GM19395 (cell line): ENCODE results near the gene FAM111B.
"Not testable (repeated sequence)": the region's sequence is repeated elsewhere in the genome, so short reads cannot be mapped to it uniquely, and the experiment has no call there.

Experiments
- ATAC-seq: cut with Tn5 transposase; IDR thresholded peaks from one replicate; pipeline ENCODE4 v1.9.1; 2021; ENCODE audit warnings: mild to moderate bottlenecking, moderate library complexity; ENCODE audit not compliant: unreplicated experiment

The FAM111B gene, protein sequence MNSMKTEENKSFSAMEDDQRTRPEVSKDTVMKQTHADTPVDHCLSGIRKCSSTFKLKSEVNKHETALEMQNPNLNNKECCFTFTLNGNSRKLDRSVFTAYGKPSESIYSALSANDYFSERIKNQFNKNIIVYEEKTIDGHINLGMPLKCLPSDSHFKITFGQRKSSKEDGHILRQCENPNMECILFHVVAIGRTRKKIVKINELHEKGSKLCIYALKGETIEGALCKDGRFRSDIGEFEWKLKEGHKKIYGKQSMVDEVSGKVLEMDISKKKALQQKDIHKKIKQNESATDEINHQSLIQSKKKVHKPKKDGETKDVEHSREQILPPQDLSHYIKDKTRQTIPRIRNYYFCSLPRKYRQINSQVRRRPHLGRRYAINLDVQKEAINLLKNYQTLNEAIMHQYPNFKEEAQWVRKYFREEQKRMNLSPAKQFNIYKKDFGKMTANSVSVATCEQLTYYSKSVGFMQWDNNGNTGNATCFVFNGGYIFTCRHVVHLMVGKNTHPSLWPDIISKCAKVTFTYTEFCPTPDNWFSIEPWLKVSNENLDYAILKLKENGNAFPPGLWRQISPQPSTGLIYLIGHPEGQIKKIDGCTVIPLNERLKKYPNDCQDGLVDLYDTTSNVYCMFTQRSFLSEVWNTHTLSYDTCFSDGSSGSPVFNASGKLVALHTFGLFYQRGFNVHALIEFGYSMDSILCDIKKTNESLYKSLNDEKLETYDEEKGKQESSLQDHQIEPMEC

DNA sequence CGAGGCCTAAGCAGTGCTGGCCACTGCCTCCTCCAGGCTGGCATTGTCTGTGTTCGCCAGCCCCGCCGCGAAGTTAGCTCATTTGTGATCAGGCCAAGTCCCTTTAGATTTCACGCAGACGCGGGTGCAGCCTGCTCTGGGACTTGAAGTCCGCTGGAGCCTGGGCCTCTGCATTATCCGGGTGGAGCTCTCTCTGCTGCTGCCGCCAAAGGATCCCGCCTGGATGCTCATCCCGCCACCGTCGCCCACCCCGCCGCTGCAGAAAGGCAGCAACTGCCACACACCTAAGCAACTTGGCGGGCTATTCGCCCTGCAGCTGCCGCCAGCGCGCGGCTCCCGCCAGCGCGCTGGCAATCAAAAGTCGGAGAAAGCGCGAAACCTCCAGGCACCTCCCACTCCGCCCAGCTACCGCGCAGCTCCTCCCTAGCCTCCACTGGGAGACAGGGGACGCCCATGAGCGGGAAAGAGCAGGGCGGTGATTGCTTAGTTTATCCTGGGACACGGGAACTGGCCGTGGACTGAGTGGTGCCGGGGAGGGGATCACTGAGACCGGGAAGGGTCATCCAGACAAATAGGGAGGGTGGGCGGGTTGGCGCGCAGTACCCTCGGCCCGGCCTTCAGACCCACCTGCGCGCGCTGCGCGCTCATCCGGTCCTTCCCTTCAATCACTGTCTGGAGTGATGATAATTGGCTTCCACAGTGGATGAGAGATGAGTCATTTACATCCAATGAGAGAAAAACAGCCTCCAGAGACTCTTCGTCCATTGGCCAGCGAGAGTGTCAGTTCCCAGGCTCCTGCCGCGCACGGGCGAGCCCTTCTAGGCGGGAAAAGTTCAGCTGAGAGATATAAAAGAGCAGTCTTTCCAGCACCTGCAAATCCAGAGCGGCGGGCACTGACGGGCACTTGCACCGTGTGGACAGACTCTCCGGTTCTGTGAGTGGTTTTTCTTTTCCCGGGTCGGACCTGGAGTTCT is at the start of gene FAM111B:
Gene FAM111B (plus strand): TSS at position 875 of the 974 bp plus-strand sequence. CDS start 2,389 bp downstream, outside the sequence.
- ATAC-seq = peak; percentile 78

DNA sequence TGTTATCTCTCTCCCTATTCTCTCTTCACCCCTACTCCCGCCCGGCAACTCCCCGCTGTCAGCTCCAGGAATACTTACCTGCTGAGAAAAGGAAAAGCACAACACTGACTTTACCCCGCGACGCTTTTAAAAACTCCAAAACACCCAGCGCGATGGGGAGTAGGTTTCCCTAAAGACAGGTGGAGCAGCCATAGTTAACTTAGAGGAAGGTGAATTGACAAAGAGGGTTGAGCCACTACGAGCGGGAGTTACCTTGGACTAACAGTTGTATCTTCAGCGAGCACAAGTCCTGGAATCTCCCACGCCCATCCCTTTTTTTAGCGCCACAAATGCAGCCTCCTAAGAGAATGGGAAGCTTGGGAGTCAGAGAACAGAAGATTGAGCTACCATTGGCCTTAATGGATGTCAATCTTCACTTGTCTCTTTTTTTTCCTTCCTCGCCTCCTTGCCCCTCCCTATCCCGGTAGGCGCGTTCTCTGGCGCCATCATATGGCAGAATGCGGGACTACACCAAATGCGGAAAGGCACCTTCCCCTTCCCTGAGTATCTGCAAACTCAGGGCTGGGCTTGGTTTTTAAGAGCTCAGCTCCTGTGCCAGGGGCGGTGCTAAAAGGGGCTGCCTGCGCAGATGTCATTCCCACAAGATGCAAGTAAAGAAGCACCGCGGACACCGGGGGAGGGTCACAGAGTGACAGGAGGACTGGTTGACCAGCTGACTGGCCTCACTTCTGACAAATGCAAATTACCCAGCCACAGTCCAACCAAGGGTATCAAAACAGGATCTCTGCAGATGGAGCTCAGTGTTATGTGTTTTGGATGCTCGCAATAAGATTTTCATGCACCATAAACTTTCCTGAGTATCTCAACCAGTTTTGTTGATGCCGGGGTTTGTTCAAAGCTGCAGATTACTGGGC is 48.7 kb upstream of the FAM111B start:
- peak; percentile 93 for ATAC-seq

DNA sequence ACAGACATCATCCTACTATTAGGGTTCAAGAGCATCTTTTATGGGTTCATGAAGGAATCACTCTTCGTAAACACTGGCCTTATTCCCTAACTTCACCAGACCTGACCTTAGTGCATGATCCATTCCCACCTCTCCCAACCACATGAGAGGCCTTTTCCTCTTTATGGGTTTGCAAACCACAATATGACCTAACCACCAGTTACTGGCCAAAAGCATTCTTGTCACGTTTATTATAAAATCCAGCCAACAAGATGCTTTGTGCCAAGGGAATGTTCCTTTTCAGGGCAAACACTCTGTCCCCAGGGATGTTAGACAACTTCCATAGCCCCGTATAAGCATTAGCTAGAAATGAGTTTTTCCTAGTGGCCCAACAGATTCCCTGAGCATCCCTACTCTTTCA is 46.9 kb upstream of the FAM111B start:
- ATAC-seq = not testable (repeated sequence)

DNA sequence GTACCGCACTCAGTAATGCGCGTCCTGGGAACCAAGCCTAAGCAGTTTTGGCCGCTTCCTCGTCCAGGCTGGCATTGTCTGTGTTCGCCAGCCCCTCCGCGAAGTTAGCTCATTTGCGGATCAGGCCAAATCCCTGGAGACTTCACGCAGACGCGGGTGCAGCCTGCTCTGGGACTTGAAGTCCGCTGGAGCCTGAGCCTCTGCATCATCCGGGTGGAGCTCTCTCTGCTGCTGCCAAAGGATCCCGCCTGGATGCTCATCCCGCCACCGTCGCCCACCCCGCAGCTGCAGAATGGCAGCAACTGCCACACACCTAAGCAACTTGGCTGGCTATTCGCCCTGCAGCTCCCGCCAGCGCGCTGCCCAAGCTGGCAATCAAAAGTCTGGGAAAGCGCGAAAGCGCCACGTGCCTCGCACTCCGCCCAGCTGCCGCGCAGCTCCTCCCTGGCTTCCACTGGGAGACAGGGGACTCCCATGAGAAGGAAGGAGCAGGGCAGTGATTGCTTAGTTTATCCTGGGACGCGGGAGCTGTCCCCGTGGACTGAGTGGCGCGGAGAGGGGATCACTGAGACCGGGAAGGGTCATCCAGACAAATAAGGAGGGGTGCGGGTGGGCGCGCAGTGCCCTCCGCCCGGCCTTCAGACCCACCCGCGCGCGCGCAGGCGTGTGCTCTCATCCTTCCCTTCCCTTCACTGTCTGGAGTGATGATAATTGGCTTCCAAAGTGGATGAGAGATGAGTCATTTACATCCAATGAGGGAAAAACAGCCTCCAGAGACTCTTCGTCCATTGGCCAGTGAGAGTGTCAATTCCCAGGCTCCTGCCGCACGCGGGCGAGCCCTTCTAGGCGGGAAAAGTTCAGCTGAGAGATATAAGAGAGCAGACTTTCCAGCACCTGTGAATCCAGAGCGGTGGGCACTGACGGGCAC is 44.2 kb upstream of the FAM111B start:
- ATAC-seq = no peak

DNA sequence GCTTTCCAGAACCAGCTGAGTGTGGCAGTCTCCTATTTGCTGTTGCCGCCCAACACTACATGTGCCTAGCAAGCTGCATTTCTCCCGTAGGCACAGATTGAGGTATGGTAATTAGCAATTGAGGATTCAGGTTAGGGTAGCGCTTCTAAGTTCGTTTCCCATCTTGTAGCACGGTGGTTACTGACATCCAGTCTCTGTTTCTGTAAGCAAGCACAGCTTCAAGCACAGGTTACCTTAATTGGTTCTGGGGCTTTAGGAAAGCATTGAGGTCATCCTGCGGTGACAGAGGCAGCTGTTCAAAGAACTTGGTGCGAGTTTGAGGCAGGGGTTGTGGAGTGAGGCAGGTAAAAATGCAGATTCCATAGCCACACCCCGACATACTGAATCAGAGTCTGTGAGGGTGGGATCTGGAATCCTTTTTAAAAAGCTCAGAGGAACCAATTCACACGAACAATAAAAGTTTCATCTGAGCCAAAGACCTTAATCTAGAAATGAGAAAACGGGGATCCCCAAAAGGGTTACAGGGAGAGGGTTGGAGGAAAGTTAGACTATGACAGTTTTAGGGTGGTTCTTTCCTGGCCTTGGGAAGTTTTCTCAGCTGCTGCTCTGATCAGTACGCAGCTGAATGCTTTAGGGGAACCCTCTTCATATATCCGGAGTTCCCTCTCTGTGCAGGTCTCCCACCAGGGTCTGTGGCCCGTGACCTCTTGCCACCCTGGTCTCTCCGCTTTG is 42.9 kb upstream of the FAM111B start:
- peak; percentile 63 for ATAC-seq

DNA sequence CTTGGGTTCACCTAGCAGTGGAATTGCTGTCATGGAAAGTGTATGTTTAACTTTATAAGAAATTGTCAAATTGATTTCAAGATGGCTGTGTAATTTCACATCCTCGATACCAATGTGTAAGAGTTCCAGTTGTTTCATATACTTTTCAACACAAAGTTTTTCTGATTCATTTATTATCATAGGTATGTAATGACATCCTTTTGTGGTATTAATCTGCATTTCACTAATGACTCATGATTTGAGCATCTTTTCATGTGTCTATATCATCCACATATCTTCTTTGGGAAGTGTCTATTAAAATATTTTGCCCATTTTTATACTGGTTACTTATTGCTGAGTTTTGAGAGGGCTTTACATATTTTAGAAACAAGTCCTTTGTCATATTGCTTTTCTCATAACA is 38.0 kb upstream of the FAM111B start:
- ATAC-seq = no peak

DNA sequence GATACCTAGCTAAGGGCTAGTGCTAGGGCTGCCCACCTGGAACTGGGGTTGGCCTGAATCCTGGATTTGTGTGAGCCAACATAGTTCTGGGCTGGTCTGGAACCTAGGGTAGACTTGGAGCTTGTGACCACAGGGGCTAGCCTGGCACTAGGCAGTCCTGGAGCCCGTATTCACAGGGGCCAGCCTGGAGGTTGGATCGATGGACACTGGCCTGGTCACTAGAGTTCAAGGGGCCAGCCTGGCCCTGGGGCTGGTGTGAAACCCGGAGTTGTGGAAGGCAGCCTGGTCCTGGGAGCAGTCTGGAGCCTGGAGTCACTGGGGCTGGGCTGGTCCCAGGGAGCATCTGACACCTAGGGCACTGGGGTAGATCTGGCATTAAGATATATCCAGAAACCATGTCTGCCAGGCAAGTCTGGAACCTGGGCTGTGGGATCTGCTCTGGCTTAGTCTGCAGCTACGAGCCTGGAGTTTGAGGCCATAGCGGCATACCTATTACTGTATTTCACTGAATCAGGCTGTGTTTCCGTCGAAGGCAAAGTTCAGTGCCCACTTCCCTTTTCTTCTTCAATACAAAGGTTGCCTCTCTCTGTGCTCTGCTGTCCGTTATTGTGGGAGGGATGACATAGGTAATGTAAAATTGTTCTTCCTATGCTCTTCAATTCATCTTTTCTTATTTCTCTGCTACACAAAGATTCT is 30.0 kb upstream of the FAM111B start:
- peak; percentile 94 for ATAC-seq

DNA sequence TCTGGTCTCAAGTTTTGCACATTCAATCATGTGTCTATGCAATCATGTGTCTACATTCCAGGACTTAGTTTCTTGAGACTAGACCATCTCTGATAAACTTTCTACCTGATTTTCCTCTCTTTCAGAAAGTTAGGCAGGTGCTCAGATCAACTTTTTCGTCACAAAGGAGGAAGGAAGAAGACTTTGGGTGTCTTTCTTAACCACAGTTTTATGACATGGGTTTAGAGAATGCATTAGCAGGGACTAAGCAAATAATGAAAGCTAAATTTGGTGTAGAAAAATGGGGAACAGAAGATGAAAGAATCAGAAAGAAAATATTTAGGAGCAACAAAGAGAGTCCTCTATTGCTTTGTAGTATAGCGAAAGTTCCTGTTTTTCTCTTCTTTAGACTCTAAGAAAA is 28.6 kb upstream of the FAM111B start:
- no peak for ATAC-seq

DNA sequence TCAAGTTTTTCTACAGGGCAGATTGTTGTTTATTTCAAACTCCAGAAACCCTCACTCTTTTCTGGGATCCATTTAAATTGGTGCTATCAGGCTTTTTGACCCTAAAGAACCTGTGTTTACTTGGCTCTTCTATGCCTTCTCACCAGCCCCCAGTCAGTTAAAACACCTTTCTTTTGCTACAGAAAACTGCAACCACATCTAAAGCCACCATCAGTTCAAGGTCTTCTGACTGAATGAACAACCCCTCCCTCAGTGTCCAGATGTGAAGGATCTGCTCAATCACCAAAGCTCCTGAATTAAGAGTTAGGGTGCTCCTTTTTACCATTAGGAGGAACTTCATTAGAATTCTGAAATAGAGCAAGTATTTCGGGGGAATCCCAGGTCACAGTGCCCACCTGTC is 28.0 kb upstream of the FAM111B start:
- ATAC-seq = no peak

DNA sequence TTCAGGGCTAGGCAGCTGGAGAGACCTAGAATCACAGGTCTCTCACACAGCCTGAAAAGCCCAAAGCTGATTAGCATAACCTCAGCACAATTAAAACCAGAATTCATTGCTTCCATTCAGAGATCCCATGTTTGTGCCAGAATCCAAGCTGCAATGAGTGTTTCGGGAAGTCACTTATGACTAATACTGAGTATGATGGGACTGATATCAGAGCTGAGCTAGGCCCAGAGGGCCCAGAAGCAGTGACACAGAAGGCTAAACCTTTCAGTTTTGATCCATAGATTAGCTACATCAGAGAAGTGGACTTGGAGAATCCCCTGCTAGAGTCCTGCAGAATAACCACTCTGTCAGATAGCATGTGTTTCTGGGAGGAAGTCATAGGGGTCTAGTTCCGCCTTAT is 26.6 kb upstream of the FAM111B start:
- ATAC-seq = not testable (repeated sequence)

DNA sequence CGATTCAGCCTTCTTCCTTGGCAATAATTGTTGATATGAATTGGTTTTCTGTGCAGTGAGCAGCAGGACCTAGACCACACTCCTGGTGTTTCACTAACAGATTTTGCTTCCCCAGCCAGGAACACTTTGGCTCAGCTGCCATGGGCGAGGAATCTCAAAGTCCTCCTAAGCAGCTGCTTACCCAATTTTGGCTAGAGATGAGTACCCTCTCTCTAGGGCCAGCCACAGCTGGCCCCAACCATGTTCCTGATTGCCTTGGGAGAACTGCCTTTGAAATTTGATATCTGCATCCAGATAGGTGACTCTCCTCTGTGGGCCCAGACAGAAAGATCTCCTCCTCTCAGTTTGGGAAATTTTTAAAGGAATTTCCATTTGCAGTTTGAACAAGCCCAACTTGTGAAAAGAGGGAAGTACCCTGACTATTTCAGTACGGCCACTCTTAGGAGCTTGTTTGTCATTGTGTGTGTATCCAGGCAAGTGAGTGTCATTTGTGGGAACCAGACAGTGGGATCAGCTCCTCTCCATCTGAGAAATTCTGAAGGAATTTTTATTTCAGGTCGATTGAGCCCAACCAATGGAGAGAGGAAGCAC is 25.5 kb upstream of the FAM111B start:
- ATAC-seq = not testable (repeated sequence)

DNA sequence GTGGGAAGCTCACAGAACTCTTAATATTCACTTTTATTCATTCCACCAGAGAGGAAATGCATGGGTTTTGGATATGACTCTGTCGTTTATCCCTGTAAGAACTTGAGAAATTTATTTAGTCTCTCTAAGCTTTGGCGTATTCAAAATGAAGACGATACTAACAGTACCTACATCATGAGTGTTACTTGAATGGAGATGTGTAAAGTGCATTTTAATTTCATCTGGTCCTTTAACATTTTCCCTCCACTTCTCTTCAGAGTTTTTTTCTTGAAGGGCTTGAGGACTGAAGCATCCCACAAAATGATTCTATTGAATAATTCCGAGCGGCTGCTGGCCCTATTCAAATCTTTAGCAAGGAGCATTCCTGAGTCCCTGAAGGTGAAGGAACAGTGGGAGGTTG is 21.0 kb upstream of the FAM111B start, which contains the start of gene GLYATL1B:
Gene GLYATL1B (plus strand): TSS at position 301 of the 400 bp plus-strand sequence. CDS start 0 bp downstream, at position 301.
- ATAC-seq = not testable (repeated sequence)

DNA sequence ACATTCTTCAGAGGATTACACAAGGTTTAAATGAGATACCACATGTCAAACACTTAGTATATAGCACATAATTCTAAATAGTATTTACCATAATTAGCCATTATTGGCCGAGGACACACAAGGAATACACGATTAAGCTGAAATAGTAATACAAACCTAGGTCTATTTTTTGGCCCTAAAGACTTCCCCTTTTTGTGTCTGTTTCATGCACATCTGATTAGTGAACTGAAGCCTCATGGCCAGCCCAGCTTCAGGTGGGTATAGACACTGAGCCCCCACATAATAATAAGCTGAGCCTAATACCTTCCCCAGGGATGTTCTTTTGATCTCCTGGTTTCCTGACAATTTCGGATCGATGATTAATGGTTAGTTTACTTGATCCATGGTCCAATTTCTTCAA is 18.9 kb upstream of the FAM111B start:
- no peak for ATAC-seq

DNA sequence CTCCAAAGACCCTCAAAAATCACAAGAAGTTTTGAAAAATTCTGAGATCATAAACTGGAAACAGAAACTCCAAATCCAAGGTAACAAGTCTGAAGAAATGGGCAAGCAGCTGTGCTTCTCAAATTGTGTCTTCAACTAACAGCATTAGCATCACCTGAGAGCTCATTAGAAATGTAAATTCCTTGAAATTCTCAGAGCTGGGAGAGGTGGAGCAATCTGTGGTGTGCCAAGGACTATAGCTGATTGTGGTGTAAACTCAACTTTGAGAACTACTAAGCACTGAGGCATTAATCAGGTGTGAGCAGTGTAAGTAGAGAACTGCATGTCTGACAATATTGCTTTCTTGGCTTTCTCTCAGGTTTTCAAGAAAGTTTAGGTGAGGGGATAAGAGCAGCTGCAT is 13.5 kb upstream of the FAM111B start:
- ATAC-seq = not testable (repeated sequence)

DNA sequence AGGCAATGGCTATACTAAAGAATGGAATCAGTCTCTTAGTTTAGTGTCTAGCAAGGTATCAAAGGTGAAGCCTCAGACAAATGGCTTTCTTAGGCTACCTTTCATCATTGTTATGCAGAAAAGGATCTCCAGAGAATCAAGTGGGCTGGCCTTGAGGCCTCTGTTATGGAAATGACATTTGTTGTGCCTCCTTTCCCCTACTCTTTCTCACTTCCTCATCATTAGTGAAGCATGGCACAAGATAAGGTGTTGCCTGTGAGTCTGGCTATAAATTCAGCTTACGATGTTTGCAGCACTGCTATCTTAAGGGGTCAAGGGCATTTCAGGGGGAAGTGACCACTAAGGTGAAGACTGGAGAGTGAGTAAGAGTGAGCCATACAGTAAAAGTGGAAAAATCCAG is 11.8 kb upstream of the FAM111B start:
- peak; percentile 74 for ATAC-seq

DNA sequence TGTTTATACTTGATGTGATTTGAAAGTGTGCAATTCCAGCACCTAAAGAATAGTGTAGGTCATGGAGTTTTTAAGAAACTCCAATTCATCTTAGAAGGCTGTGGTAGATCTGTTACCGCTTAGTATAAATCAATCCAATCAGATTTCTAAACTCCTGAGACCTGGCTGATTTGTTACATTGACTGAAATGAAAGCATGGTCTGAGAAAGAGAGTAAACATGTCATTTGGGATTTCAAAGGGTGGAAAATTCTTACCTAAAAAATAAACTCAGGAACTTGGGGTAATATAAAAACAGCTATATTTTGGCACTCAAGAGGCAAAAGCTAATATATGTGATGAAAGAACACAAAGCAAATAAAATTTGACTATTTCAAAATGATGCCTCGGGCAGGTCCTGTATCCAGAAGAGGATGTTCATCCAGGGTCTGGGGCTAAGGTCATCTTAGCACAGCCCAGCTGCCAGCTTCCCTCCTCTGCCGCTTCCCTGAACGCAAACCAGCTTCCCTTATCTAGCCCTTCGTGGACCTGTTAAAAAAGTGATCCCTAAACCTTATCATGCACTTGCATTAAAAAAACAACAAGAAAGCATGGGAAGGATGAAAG is 11.0 kb upstream of the FAM111B start:
- not testable (repeated sequence) for ATAC-seq
